Natural killer cell (primary cell): ENCODE data around the gene KRT83. TPM values are rescaled to one million over a fixed set of nuclear protein-coding genes. Genes with fewer than 3 reads are reported as not detected.
A peak's percentile ranks its signal among the peaks of the same experiment; 100 is the strongest.
"Not testable (repeated sequence)": the region's sequence is repeated elsewhere in the genome, so short reads cannot be mapped to it uniquely, and the experiment has no call there.

Source experiments
- ATAC-seq, 3 donors: fragments of 150-1000 bp in 2 of 3; fragments of 200-7000 bp in 1 of 3; cut with Tn5 transposase; 1 replicate in 1 of 3; 2 replicates in 2 of 3; pipeline ENCODE4 v1.10.0; 2021; ENCODE audit warnings: mild to moderate bottlenecking in 2 of 3, moderate library complexity in 2 of 3
- DNase-seq, 2 donors: peaks; one replicate each; pipeline versions ENCODE4 v3.0.0 to v3.0.0-alpha.2; 2013 to 2021; ENCODE audit warnings: mixed read lengths in 1 of 2
- H3K27ac ChIP-seq: one replicate; pipeline ENCODE4 v1.5.1; 2013; ENCODE audit warnings: mild to moderate bottlenecking, low read length
- H3K27me3 ChIP-seq: one replicate; pipeline ENCODE4 v1.6.1; 2013; ENCODE audit warnings: low read length; ENCODE audit not compliant: control insufficient read depth, insufficient read depth
- H3K36me3 ChIP-seq: one replicate; pipeline ENCODE4 v1.6.1; 2013; ENCODE audit warnings: low read length; ENCODE audit not compliant: control insufficient read depth, insufficient read depth
- H3K4me1 ChIP-seq: one replicate; pipeline ENCODE4 v1.6.1; 2013; ENCODE audit warnings: low read length; ENCODE audit not compliant: control insufficient read depth, insufficient read depth
- H3K4me3 ChIP-seq: one replicate; pipeline ENCODE4 v1.5.1; 2013; ENCODE audit warnings: low read length
- H3K9me3 ChIP-seq: one replicate; pipeline ENCODE4 v1.6.1; 2013; ENCODE audit warnings: low read length; ENCODE audit not compliant: control insufficient read depth, insufficient read depth
- H3K27ac Mint-ChIP-seq, 2 donors: one replicate each; pipeline ENCODE4 v1.8.0; 2022; ENCODE audit warnings: mild to moderate bottlenecking in 2 of 2, mixed read lengths in 2 of 2, moderate library complexity in 1 of 2
- H3K27me3 Mint-ChIP-seq, 2 donors: one replicate each; pipeline ENCODE4 v1.8.0; 2022; ENCODE audit warnings: low read depth in 2 of 2, mixed read lengths in 2 of 2
- H3K36me3 Mint-ChIP-seq: one replicate; pipeline ENCODE4 v1.8.0; 2022; ENCODE audit warnings: mixed read lengths
- H3K4me1 Mint-ChIP-seq, 2 donors: one replicate each; pipeline ENCODE4 v1.8.0; 2022; ENCODE audit warnings: mixed read lengths in 2 of 2
- H3K4me3 Mint-ChIP-seq: one replicate; pipeline ENCODE4 v1.8.0; 2022; ENCODE audit warnings: mild to moderate bottlenecking, moderate library complexity, mixed read lengths
- H3K9me3 Mint-ChIP-seq, 2 donors: one replicate each; pipeline ENCODE4 v1.8.0; 2022; ENCODE audit warnings: mixed read lengths in 2 of 2
- CTCF ChIP-seq: fragments of 200-600 bp; IDR thresholded peaks from one replicate; pipeline ENCODE4 v1.8.0; 2022; ENCODE audit warnings: antibody characterized with exemption
- WGBS: methylation state at CpG from one replicate; pipeline ENCODE4 v1.1.7; 2013; ENCODE audit warnings: missing lambda C conversion rate; ENCODE audit not compliant: insufficient coverage; 5-methylcytosine and 5-hydroxymethylcytosine counted together
- intact Hi-C: fragments of 100-400 bp; cut with micrococcal nuclease; formaldehyde crosslinking; loops from one replicate; pipeline ENCODE4 v1.14.2; 2022
- total RNA-seq, 4 donors: library from RNA; stranded (reverse); fragments of 120-200 nt in 1 of 4; gene quantifications; one replicate each; pipeline versions ENCODE4 v1.2.3 to v1.2.4, GENCODE V29; 2013 to 2022

The KRT83 gene
- total RNA-seq, 3 donors from 2014 or later (not counting 1 experiment from before 2014, with no cell fraction given): not detected

GRCh38 chr12:52316701-52317100 lies 4.5 kb downstream of the KRT83 start:
- Histone ChIP-seq H3K27me3 (peaks cover 2% of the 10 kb centered on the region), H3K9me3 (no peaks in the 10 kb centered on the region), H3K4me3 (no peak overlapping the region), H3K27ac (no peak overlapping the region), H3K4me1 (no peaks in the 10 kb centered on the region), H3K36me3 (no peaks in the 10 kb centered on the region)
- Mint-ChIP-seq H3K4me1 (peaks cover 7 to 27% of the 10 kb centered on the region in 2 donors), H3K27me3 (peaks cover 25 to 35% of the 10 kb centered on the region in 2 donors), H3K27ac (no peak overlapping the region), H3K9me3 (no peaks in the 10 kb centered on the region), H3K36me3 (no peaks in the 10 kb centered on the region), H3K4me3 (no peak overlapping the region)
- no peak for TF ChIP-seq CTCF
- DNase-seq (no peak), ATAC-seq (no peak)
- WGBS: 97% methylated on average over 11 of the region's 11 CpGs
- intact Hi-C loops: no loop called here

- H3K4me1 ChIP-seq: no peaks in the 10 kb centered on the region
- H3K36me3 ChIP-seq: no peaks in the 10 kb centered on the region
- H3K27ac ChIP-seq: no peak overlapping the region
- H3K4me3 Mint-ChIP-seq: no peak overlapping the region
- no peaks in the 10 kb centered on the region for H3K9me3 ChIP-seq
- DNase-seq (no peak), ATAC-seq (no peak)
- H3K9me3 Mint-ChIP-seq: no peaks in the 10 kb centered on the region
- no peak overlapping the region for H3K4me3 ChIP-seq
- no peak for TF ChIP-seq CTCF
- WGBS: 94% methylated on average over 9 of the region's 9 CpGs
- intact Hi-C loops: no loop called here
- no peaks in the 10 kb centered on the region for H3K36me3 Mint-ChIP-seq
- peaks cover 7 to 27% of the 10 kb centered on the region in 2 donors for H3K4me1 Mint-ChIP-seq
- H3K27ac Mint-ChIP-seq: no peak overlapping the region
- H3K27me3 ChIP-seq: peaks cover 3% of the 10 kb centered on the region
- peaks cover 25 to 39% of the 10 kb centered on the region in 2 donors for H3K27me3 Mint-ChIP-seq
These were observed 4.9 kb downstream of the KRT83 start for GRCh38 chr12:52316290-52316689.

GRCh38 chr12:52315721-52316120 lies 5.5 kb downstream of the KRT83 start:
- peaks cover 7 to 27% of the 10 kb centered on the region in 2 donors for H3K4me1 Mint-ChIP-seq
- intact Hi-C loops, H3K9me3 Mint-ChIP-seq, H3K36me3 Mint-ChIP-seq, H3K4me3 ChIP-seq, H3K4me1 ChIP-seq, H3K4me3 Mint-ChIP-seq, H3K27ac ChIP-seq, H3K27ac Mint-ChIP-seq, H3K9me3 ChIP-seq, ATAC-seq, H3K36me3 ChIP-seq, H3K27me3 ChIP-seq: not testable (repeated sequence)
- H3K27me3 Mint-ChIP-seq: peaks cover 22 to 41% of the 10 kb centered on the region in 2 donors
- WGBS: 82% methylated on average over 9 of the region's 9 CpGs
- DNase-seq: peak in 1 of 2 donors; percentile 38

GRCh38 chr12:52314511-52314910 lies 6.7 kb downstream of the KRT83 start:
- no peaks in the 10 kb centered on the region for H3K4me1 ChIP-seq
- intact Hi-C loops: no loop called here
- Mint-ChIP-seq H3K36me3 (no peaks in the 10 kb centered on the region), H3K27ac (no peak overlapping the region), H3K4me1 (peaks cover 7 to 28% of the 10 kb centered on the region in 2 donors), H3K4me3 (no peak overlapping the region), H3K9me3 (no peaks in the 10 kb centered on the region), H3K27me3 (peaks cover 11 to 47% of the 10 kb centered on the region in 2 donors)
- no peak for DNase-seq
- no peak overlapping the region for H3K27ac ChIP-seq
- no peaks in the 10 kb centered on the region for H3K9me3 ChIP-seq
- H3K4me3 ChIP-seq: no peak overlapping the region
- H3K27me3 ChIP-seq: peaks cover 9% of the 10 kb centered on the region
- WGBS: 91% methylated on average over 13 of the region's 13 CpGs
- TF ChIP-seq CTCF: no peak
- ATAC-seq: no peak
- H3K36me3 ChIP-seq: no peaks in the 10 kb centered on the region
